GM12801 (cell line): ENCODE results near the gene FBXO24.

Experiments
- CTCF ChIP-seq: IDR thresholded peaks from one replicate; pipeline ENCODE4 v1.5.1; 2011; ENCODE audit warnings: control low read depth; ENCODE audit not compliant: insufficient read length; ENCODE audit errors: extremely low read depth

The FBXO24 gene

GRCh38 chr7:100570954-100571828 is 14.9 kb upstream of the FBXO24 start:
- no peak for TF ChIP-seq CTCF

GRCh38 chr7:100571829-100572116 is 14.4 kb upstream of the FBXO24 start:
- no peak for TF ChIP-seq CTCF

- no peak for TF ChIP-seq CTCF
These were observed 13.7 kb upstream of the FBXO24 start for GRCh38 chr7:100572281-100572948.

- no peak for TF ChIP-seq CTCF
These were observed 13.0 kb upstream of the FBXO24 start for GRCh38 chr7:100572949-100573675.

GRCh38 chr7:100573691-100574361 is 12.3 kb upstream of the FBXO24 start, which contains the start of gene SAP25:
Gene SAP25, minus strand, starts transcription at chr7:100573900. Its CDS starts 158 bp downstream, at chr7:100573742.
- TF ChIP-seq CTCF = no peak

GRCh38 chr7:100574362-100575205 is 11.5 kb upstream of the FBXO24 start:
- no peak for TF ChIP-seq CTCF
